ENCODE measurements around the gene ARHGAP31. TPM values are rescaled to one million over a fixed set of nuclear protein-coding genes. Genes with fewer than 3 reads are reported as not detected.

Gene ARHGAP31
- polyA plus RNA-seq, 1 donor from 2014 or later = not detected

DNA sequence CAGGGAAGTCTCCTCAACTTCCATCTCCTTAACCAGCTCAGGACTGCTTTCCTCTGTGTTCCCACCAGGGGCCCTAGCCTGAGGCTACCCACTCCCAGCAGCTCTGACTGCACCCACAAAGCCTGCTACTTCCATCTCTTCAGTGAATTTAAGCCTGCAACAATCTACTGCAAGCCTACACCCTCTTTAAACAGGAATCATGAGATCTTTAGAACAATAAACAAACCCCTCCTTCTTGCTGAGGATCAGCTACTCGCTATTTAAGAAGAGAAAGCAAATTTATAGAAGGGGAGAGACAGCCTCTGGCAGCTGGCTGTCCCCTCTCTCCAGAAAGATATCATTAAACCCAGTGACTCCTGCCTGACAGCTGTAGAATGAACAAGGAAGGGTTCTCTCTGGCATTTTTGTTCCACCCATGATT lies 51.9 kb downstream of the ARHGAP31 start:
- Histone ChIP-seq H3K4me2 (ENCODE audit: low read length) (no peak overlapping the region), H3K9me3 (ENCODE audit: low read length) (no peaks in the 10 kb centered on the region), H3K36me3 (ENCODE audit: insufficient read depth, low read length) (no peaks in the 10 kb centered on the region), H3K9me2 (ENCODE audit: insufficient read depth, low read length) (no peaks in the 10 kb centered on the region), H3K27ac (ENCODE audit: low read length) (no peak overlapping the region), H4K20me1 (ENCODE audit: insufficient read depth) (no peaks in the 10 kb centered on the region), H2AFZ (ENCODE audit: low read depth, low read length) (no peak overlapping the region), H3K79me2 (replicated peaks; ENCODE audit: insufficient read depth, low read length) (no peaks in the 10 kb centered on the region), H3F3A (ENCODE audit: insufficient read depth, low read length, poor library complexity, severe bottlenecking) (no peaks in the 10 kb centered on the region), H3K27me3 (ENCODE audit: insufficient read depth, low read depth, low read length) (no peaks in the 10 kb centered on the region), H3K4me3 (ENCODE audit: low read length) (no peak overlapping the region), H3K9ac (ENCODE audit: low read length) (no peak overlapping the region)
- TF ChIP-seq MXI1 (conservative IDR thresholded peaks at IDR 0.05; ENCODE audit: poor library complexity, severe bottlenecking) = no peak
- no peak for TF ChIP-seq SMC3 (conservative IDR thresholded peaks at IDR 0.05; ENCODE audit: poor library complexity)
- TF ChIP-seq, protein P1, sequence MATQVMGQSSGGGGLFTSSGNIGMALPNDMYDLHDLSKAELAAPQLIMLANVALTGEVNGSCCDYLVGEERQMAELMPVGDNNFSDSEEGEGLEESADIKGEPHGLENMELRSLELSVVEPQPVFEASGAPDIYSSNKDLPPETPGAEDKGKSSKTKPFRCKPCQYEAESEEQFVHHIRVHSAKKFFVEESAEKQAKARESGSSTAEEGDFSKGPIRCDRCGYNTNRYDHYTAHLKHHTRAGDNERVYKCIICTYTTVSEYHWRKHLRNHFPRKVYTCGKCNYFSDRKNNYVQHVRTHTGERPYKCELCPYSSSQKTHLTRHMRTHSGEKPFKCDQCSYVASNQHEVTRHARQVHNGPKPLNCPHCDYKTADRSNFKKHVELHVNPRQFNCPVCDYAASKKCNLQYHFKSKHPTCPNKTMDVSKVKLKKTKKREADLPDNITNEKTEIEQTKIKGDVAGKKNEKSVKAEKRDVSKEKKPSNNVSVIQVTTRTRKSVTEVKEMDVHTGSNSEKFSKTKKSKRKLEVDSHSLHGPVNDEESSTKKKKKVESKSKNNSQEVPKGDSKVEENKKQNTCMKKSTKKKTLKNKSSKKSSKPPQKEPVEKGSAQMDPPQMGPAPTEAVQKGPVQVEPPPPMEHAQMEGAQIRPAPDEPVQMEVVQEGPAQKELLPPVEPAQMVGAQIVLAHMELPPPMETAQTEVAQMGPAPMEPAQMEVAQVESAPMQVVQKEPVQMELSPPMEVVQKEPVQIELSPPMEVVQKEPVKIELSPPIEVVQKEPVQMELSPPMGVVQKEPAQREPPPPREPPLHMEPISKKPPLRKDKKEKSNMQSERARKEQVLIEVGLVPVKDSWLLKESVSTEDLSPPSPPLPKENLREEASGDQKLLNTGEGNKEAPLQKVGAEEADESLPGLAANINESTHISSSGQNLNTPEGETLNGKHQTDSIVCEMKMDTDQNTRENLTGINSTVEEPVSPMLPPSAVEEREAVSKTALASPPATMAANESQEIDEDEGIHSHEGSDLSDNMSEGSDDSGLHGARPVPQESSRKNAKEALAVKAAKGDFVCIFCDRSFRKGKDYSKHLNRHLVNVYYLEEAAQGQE (IDR thresholded peaks at IDR 0.05; ENCODE audit: borderline replicate concordance) = no peak
- TF ChIP-seq TAF1 (IDR thresholded peaks at IDR 0.05; ENCODE audit: low read depth) = no peak
- TF ChIP-seq POLR2AphosphoS5 (IDR thresholded peaks at IDR 0.05) = no peak
- no peak for TF ChIP-seq CTCF (IDR thresholded peaks at IDR 0.05; ENCODE audit: poor library complexity, severe bottlenecking)
- no peak for TF ChIP-seq RAD21 (conservative IDR thresholded peaks at IDR 0.05)
- no peak for TF ChIP-seq EZH2 (IDR thresholded peaks at IDR 0.05; ENCODE audit: borderline replicate concordance, insufficient read depth, low read length, poor library complexity, severe bottlenecking)
- no peak for TF ChIP-seq EP300 (conservative IDR thresholded peaks at IDR 0.05; ENCODE audit: poor library complexity, severe bottlenecking)

DNA sequence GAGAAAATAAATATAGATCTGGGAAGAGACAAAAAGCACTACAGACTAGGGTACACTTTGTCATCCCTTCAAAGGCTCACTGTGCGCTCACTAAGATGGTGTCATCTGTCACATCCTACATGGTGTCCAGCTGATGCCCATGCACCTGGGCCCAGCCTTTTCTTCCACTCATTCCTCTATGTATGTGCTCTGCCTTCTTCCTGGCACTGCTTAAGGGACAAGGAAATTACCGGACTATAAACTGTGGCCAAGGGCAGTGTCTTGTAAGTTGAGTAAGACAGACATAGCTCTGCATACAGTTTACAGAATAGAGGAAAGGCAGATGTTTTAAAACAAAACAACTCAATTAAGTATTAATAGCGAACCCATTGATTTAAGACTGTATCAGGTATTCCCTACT lies 52.9 kb downstream of the ARHGAP31 start:
- H3K4me2 ChIP-seq (ENCODE audit: low read length) = no peak overlapping the region

More for the DNA sequence above, 52.9 kb downstream of the ARHGAP31 start:
- TF ChIP-seq CTCF (IDR thresholded peaks at IDR 0.05; ENCODE audit: poor library complexity, severe bottlenecking) (no peak), EP300 (conservative IDR thresholded peaks at IDR 0.05; ENCODE audit: poor library complexity, severe bottlenecking) (no peak), RAD21 (conservative IDR thresholded peaks at IDR 0.05) (no peak), MXI1 (conservative IDR thresholded peaks at IDR 0.05; ENCODE audit: poor library complexity, severe bottlenecking) (no peak), EZH2 (IDR thresholded peaks at IDR 0.05; ENCODE audit: borderline replicate concordance, insufficient read depth, low read length, poor library complexity, severe bottlenecking) (no peak), SMC3 (conservative IDR thresholded peaks at IDR 0.05; ENCODE audit: poor library complexity) (no peak), TAF1 (IDR thresholded peaks at IDR 0.05; ENCODE audit: low read depth) (no peak), POLR2AphosphoS5 (IDR thresholded peaks at IDR 0.05) (no peak)
- TF ChIP-seq, protein P1 (IDR thresholded peaks at IDR 0.05; ENCODE audit: borderline replicate concordance) = no peak
- H3K79me2 ChIP-seq (replicated peaks; ENCODE audit: insufficient read depth, low read length) = no peaks in the 10 kb centered on the region
- H3K4me3 ChIP-seq (ENCODE audit: low read length) = no peak overlapping the region
- no peaks in the 10 kb centered on the region for H3F3A ChIP-seq (ENCODE audit: insufficient read depth, low read length, poor library complexity, severe bottlenecking)
- no peaks in the 10 kb centered on the region for H4K20me1 ChIP-seq (ENCODE audit: insufficient read depth)
- no peak overlapping the region for H2AFZ ChIP-seq (ENCODE audit: low read depth, low read length)
- H3K9me2 ChIP-seq (ENCODE audit: insufficient read depth, low read length) = no peaks in the 10 kb centered on the region
- H3K27me3 ChIP-seq (ENCODE audit: insufficient read depth, low read depth, low read length) = no peaks in the 10 kb centered on the region
- H3K9me3 ChIP-seq (ENCODE audit: low read length) = no peaks in the 10 kb centered on the region
- no peaks in the 10 kb centered on the region for H3K36me3 ChIP-seq (ENCODE audit: insufficient read depth, low read length)
- no peak overlapping the region for H3K9ac ChIP-seq (ENCODE audit: low read length)
- no peak overlapping the region for H3K27ac ChIP-seq (ENCODE audit: low read length)

Data from neural cell (in vitro differentiated cells).